GM23248 (cell line): ENCODE results near the gene IFT74. TPM values are rescaled to one million over a fixed set of nuclear protein-coding genes. Genes with fewer than 3 reads are reported as not detected.

Source experiments
- DNase-seq: peaks from one replicate; pipeline ENCODE4 v3.0.0-alpha.2; 2015
- H2AFZ ChIP-seq: fragments of 200-600 bp; sonication (generic); 2 replicates; pipeline ENCODE4 v1.6.1; 2016; ENCODE audit warnings: antibody characterized with exemption
- H3F3A ChIP-seq: fragments of 200-600 bp; sonication (generic); 2 replicates; pipeline ENCODE4 v1.6.1; 2016; ENCODE audit warnings: mild to moderate bottlenecking, antibody characterized with exemption, mixed run types; ENCODE audit not compliant: insufficient read depth
- H3K27ac ChIP-seq: fragments of 200-600 bp; sonication (generic); 2 replicates; pipeline ENCODE4 v1.5.1; 2016; ENCODE audit warnings: mild to moderate bottlenecking
- H3K27me3 ChIP-seq: fragments of 200-600 bp; sonication (generic); replicated peaks from 2 replicates; pipeline ENCODE4 v1.6.1; 2016; ENCODE audit warnings: mild to moderate bottlenecking; ENCODE audit not compliant: insufficient read depth
- H3K36me3 ChIP-seq: fragments of 200-600 bp; sonication (generic); 2 replicates; pipeline ENCODE4 v1.6.1; 2016; ENCODE audit warnings: low read depth, mild to moderate bottlenecking
- H3K4me1 ChIP-seq: fragments of 200-600 bp; sonication (generic); 2 replicates; pipeline ENCODE4 v1.6.1; 2016; ENCODE audit warnings: mild to moderate bottlenecking; ENCODE audit not compliant: insufficient read depth
- H3K4me2 ChIP-seq: fragments of 200-600 bp; sonication (generic); one replicate; pipeline ENCODE4 v1.6.1; 2016; ENCODE audit warnings: mild to moderate bottlenecking; ENCODE audit not compliant: unreplicated experiment
- H3K4me3 ChIP-seq: fragments of 200-600 bp; sonication (generic); 2 replicates; pipeline ENCODE4 v1.5.1; 2016; ENCODE audit warnings: mild to moderate bottlenecking
- H3K79me2 ChIP-seq: fragments of 200-600 bp; sonication (generic); 2 replicates; pipeline ENCODE4 v1.6.1; 2016; ENCODE audit warnings: mild to moderate bottlenecking; ENCODE audit not compliant: insufficient read depth
- H3K9ac ChIP-seq: fragments of 200-600 bp; sonication (generic); 2 replicates; pipeline ENCODE4 v1.6.1; 2016; ENCODE audit warnings: mild to moderate bottlenecking
- H3K9me2 ChIP-seq: fragments of 200-600 bp; sonication (generic); 2 replicates; pipeline ENCODE4 v1.6.1; 2016; ENCODE audit warnings: mixed run types, mild to moderate bottlenecking, moderate library complexity; ENCODE audit not compliant: insufficient read depth
- H3K9me3 ChIP-seq: fragments of 200-600 bp; sonication (generic); one replicate; pipeline ENCODE4 v1.6.1; 2017; ENCODE audit warnings: low read depth
- H4K20me1 ChIP-seq: fragments of 200-600 bp; sonication (generic); 2 replicates; pipeline ENCODE4 v1.6.0; 2016; ENCODE audit not compliant: insufficient read depth
- EZH2 ChIP-seq: fragments of 200-600 bp; sonication (generic); IDR thresholded peaks from 2 replicates; pipeline ENCODE4 v1.6.1; 2018; ENCODE audit warnings: antibody characterized with exemption, mild to moderate bottlenecking; ENCODE audit not compliant: insufficient read depth, poor library complexity, severe bottlenecking
- EZH2phosphoT487 ChIP-seq: fragments of 200-600 bp; sonication (generic); IDR thresholded peaks from 2 replicates; pipeline ENCODE4 v1.6.1; 2018; ENCODE audit warnings: antibody characterized with exemption, moderate library complexity, mild to moderate bottlenecking, low read depth; ENCODE audit not compliant: insufficient read depth
- WGBS, 2 experiments: methylation state at CpG; one replicate each; pipeline ENCODE4 v1.1.6; 2015 to 2017; ENCODE audit warnings: low lambda C conversion rate in 2 of 2, low coverage in 1 of 2; ENCODE audit errors: missing lambda C conversion rate in 2 of 2; 5-methylcytosine and 5-hydroxymethylcytosine counted together
- in situ Hi-C: fragments of 300-500 bp; cut with MboI; formaldehyde crosslinking; loops from 2 replicates; pipeline ENCODE4 v1.15.0; 2020
- polyA plus RNA-seq: library from polyadenylated mRNA; unstranded; fragments of >200 nt; fragmentation: Nextera tagmentation; extraction: Ambion mirVana; gene quantifications from 2 replicates; pipeline ENCODE4 v1.2.1, GENCODE V29; 2016
- total RNA-seq: library from RNA; depleted of rRNA; stranded (reverse); fragments of >200 nt; shearing (Covaris generic); gene quantifications from 2 replicates; pipeline ENCODE4 v1.2.3, GENCODE V29; 2014

The IFT74 gene
- total and polyA plus RNA-seq, 2 experiments from 2014 or later, result 10.1 to 20.9 TPM

DNA sequence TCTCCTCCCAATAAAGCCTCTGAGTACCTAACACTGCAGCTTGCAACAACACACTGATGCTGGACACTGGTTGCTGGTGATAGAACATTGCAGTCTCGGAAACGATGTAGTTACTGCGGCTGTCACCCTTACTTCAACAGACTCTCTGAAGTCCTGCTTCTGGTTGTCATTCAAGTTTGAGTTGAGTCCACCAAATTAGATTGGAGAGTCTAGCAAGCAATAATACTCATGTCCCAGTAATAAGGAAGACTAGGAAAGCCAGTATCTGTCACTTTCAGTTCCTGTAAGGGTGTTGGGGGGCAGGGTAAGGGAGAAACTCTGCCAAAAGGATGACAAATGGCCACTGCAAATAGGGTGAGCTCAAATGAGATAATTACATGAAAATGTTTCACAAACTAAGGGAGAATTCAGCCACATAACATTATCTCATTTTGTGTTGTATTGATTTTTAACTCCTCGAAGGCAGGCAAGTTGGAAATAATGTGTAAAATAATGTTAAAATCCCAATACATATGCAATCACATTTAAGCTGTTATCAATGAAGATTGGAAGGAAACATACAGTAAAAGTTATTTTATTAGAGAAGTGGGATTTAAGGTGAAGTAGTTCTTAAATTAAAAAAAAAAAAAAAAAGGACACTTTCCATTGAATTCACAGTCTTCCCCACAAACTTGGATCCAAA lies 849 bp upstream of the IFT74 start:
- Histone ChIP-seq H3K27ac (peak overlapping the region; percentile 92), H3K9ac (peak overlapping the region; percentile 93)
- in situ Hi-C loops, result no loop called here

DNA sequence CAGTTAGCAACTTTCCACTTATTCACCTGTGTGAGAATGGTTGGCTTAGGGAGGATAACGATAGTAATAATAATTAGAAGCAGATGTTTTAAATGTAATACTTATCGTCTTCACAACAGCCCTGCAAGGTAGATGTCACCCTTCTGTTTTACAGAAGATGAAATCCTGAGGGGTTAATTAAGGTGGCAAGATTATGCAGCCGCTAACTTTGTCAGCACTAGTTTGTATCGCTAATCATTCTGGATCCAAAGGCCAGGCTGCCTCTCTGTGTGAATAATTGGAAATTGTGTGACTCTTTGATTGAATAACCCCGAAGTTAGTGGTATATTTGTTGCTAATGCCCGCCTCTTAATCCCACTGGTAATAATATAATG lies 635 bp downstream of the IFT74 start:
- no peak for DNase-seq
- in situ Hi-C loops, result no loop called here
- Histone ChIP-seq H3K27me3 (no peaks in the 10 kb centered on the region), H3K4me1 (peaks cover 11% of the 10 kb centered on the region; the same call in 1 of the 2 replicates), H3K9me3 (no peaks in the 10 kb centered on the region), H3K79me2 (peaks cover 23% of the 10 kb centered on the region), H2AFZ (peak overlapping the region; percentile 95), H3K9me2 (no peaks in the 10 kb centered on the region), H3K36me3 (no peaks in the 10 kb centered on the region), H4K20me1 (no peaks in the 10 kb centered on the region), H3F3A (peaks cover 12% of the 10 kb centered on the region; the same call in 1 of the 2 replicates), H3K9ac (peak overlapping the region; percentile 93), H3K27ac (peak overlapping the region; percentile 92), H3K4me2 (peak overlapping the region; percentile 82), H3K4me3 (peak overlapping the region; percentile 88)
- TF ChIP-seq EZH2, result no peak
- no peak for TF ChIP-seq EZH2phosphoT487
- 26% methylated on average over 6 of the region's 6 CpGs for WGBS, 2 experiments

More for the DNA sequence above, 849 bp upstream of the IFT74 start:
- Histone ChIP-seq H4K20me1 (no peaks in the 10 kb centered on the region), H3K27me3 (no peaks in the 10 kb centered on the region), H3F3A (peaks cover 12% of the 10 kb centered on the region; the same call in 1 of the 2 replicates), H3K4me1 (peaks cover 11% of the 10 kb centered on the region; the same call in 1 of the 2 replicates), H3K4me3 (peak overlapping the region; percentile 88), H2AFZ (peak overlapping the region; percentile 95), H3K4me2 (peak overlapping the region; percentile 80), H3K79me2 (peaks cover 23% of the 10 kb centered on the region), H3K36me3 (no peaks in the 10 kb centered on the region), H3K9me2 (no peaks in the 10 kb centered on the region), H3K9me3 (no peaks in the 10 kb centered on the region)
- peak; percentile 50 for DNase-seq
- TF ChIP-seq EZH2phosphoT487 (no peak), EZH2 (no peak)
- 70% methylated on average over 4 of the region's 4 CpGs for WGBS, 2 experiments

DNA sequence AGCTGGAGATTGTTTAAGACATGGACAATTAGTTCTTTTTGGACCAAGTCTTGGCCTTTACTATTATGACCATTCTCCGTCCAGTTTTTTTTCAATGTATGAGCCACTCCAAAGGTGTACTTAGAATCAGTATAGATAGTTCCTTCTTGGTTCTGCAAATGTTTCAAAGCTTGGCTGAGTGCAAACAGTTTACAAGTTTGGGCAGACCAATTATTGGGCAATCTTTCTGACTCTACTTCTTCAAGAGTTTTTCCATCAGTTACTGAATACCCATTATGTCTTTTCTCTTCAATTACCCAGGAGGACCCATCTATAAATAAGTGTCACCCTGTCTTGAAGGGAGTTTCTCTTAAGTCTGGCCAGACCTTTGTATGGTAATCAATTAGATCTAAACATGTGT lies 15.5 kb downstream of the IFT74 start:
- 0 out of 2 replicates have a peak, but pooled peaks cover 3% of the 10 kb centered on the region for H3K4me1 ChIP-seq
- 93 to 100% methylated on average over 1 of the region's 1 CpG for WGBS, 2 experiments
- H3K27me3 ChIP-seq, result no peaks in the 10 kb centered on the region
- H2AFZ ChIP-seq, result no peak overlapping the region
- TF ChIP-seq EZH2phosphoT487 (no peak), EZH2 (no peak)
- H3K27ac ChIP-seq, result no peak overlapping the region
- H3K79me2 ChIP-seq, result peaks cover 44% of the 10 kb centered on the region
- no peaks in the 10 kb centered on the region; the same call in 1 of the 2 replicates for H3K36me3 ChIP-seq
- no peaks in the 10 kb centered on the region; the same call in 1 of the 2 replicates for H3K9me2 ChIP-seq
- H4K20me1 ChIP-seq, result no peaks in the 10 kb centered on the region
- no peak overlapping the region for H3K4me3 ChIP-seq
- H3K9me3 ChIP-seq, result no peaks in the 10 kb centered on the region
- H3K9ac ChIP-seq, result no peak overlapping the region
- in situ Hi-C loops, result no loop called here
- H3K4me2 ChIP-seq, result no peak overlapping the region
- no peaks in the 10 kb centered on the region for H3F3A ChIP-seq
- no peak for DNase-seq

DNA sequence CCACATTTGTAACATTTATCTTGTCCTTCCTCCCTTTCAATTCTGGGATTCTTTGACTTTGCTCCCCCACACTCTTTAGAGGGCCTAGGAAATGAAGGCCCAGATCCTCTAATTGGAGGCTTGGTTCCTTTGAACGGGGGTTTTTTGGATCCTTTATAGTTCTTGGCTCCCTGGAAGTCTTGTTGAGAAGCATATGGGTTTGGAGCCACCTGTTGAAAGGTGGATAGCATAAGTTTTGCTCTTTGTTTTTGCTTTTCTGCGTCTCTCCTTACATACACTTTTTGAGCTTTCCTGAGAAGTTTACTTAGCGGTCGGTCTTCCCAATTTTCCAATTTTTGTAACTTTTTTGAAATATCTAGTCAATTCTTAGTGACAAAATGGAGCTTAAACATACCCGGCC lies 17.8 kb downstream of the IFT74 start:
- TF ChIP-seq EZH2phosphoT487, result no peak
- TF ChIP-seq EZH2, result no peak
- no peak overlapping the region for H3K4me3 ChIP-seq
- no peaks in the 10 kb centered on the region; the same call in 1 of the 2 replicates for H3K9me2 ChIP-seq
- no peaks in the 10 kb centered on the region for H4K20me1 ChIP-seq
- no peaks in the 10 kb centered on the region for H3K27me3 ChIP-seq
- H3K27ac ChIP-seq, result no peak overlapping the region
- in situ Hi-C loops, result no loop called here
- H3F3A ChIP-seq, result no peaks in the 10 kb centered on the region
- no peak overlapping the region for H2AFZ ChIP-seq
- no peaks in the 10 kb centered on the region for H3K9me3 ChIP-seq
- H3K9ac ChIP-seq, result no peak overlapping the region
- peaks cover 26% of the 10 kb centered on the region for H3K79me2 ChIP-seq
- H3K4me1 ChIP-seq, result 0 out of 2 replicates have a peak, but pooled peaks cover 4% of the 10 kb centered on the region
- WGBS, 2 experiments, result 92 to 96% methylated on average over 5 of the region's 5 CpGs
- H3K4me2 ChIP-seq, result no peak overlapping the region
- no peaks in the 10 kb centered on the region; the same call in 1 of the 2 replicates for H3K36me3 ChIP-seq
- DNase-seq, result no peak
